ENCODE measurements around the gene GATAD2B. TPM values are rescaled to one million over a fixed set of nuclear protein-coding genes. Genes with fewer than 3 reads are reported as not detected.

Gene GATAD2B
- total and polyA plus RNA-seq, 2 of the 4 experiments (the other 2 are of a cell fraction): 3.8 to 6.2 TPM

GRCh38 chr1:153907134-153907533, 15.6 kb downstream of the GATAD2B start:
- H2BK15ac ChIP-seq (ENCODE audit: low read depth, low read length): no peak overlapping the region
- no peak overlapping the region for H2AK5ac ChIP-seq (ENCODE audit: low read depth, low read length)
- H4K20me1 ChIP-seq (ENCODE audit: insufficient read depth, low read length): peaks cover 39% of the 10 kb centered on the region
- H3K4me1 ChIP-seq (ENCODE audit: control insufficient read depth, insufficient read depth, low read length): peaks cover 2% of the 10 kb centered on the region
- WGBS, 2 experiments (ENCODE audit: extremely low coverage in 2 of 2, insufficient read length in 1 of 2): 100% methylated on average over 2 of the region's 6 CpGs; no CpG with 5 or more reads in 1 of the 2 experiments
- no peak overlapping the region for H3K4me3 ChIP-seq (ENCODE audit: insufficient read depth, low read depth, low read length)
- no peak overlapping the region for H3K9ac ChIP-seq (ENCODE audit: low read depth, low read length)
- H3K23ac ChIP-seq (ENCODE audit: low read depth, low read length): no peak overlapping the region
- no peak overlapping the region for H3K4me2 ChIP-seq (ENCODE audit: low read depth, low read length)
- in situ Hi-C loops (cut with MboI; ENCODE audit: low sequenced_read_pairs): no loop called here
- no peak overlapping the region for H2AK9ac ChIP-seq (replicated peaks; ENCODE audit: low read depth, low read length, poor library complexity)
- no peak overlapping the region for H2BK20ac ChIP-seq (ENCODE audit: low read depth, low read length)
- H3K79me1 ChIP-seq (ENCODE audit: low read depth in 1 of 2, low read length in 2 of 2): peaks cover 22 to 60% of the 10 kb centered on the region in 2 experiments
- no TSS peak for BruUV-seq (replicated peaks)
- no peak overlapping the region for H3K27ac ChIP-seq (ENCODE audit: insufficient read depth, low read length)
- H3K27me3 ChIP-seq (ENCODE audit: control insufficient read depth, insufficient read depth, low read length): no peaks in the 10 kb centered on the region
- peaks cover 6% of the 10 kb centered on the region; the same call in 1 of the 2 replicates for H3K9me1 ChIP-seq (ENCODE audit: insufficient read depth, low read length)
- no peak overlapping the region for H2BK5ac ChIP-seq (ENCODE audit: low read depth, low read length, poor library complexity, severe bottlenecking)
- POLR2A ChIA-PET (ENCODE audit: unreplicated experiment): no interaction called here
- CTCF ChIA-PET: no interaction called here
- intact Hi-C loops (cut with micrococcal nuclease): no loop called here
- ATAC-seq (ENCODE audit: low read depth) (no peak), DNase-seq (no peak)
- no peak overlapping the region for H3K4ac ChIP-seq (ENCODE audit: low read depth, low read length)
- H3K14ac ChIP-seq (replicated peaks; ENCODE audit: low read depth, low read length): no peak overlapping the region
- TF ChIP-seq, protein P1, sequence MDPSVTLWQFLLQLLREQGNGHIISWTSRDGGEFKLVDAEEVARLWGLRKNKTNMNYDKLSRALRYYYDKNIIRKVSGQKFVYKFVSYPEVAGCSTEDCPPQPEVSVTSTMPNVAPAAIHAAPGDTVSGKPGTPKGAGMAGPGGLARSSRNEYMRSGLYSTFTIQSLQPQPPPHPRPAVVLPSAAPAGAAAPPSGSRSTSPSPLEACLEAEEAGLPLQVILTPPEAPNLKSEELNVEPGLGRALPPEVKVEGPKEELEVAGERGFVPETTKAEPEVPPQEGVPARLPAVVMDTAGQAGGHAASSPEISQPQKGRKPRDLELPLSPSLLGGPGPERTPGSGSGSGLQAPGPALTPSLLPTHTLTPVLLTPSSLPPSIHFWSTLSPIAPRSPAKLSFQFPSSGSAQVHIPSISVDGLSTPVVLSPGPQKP (IDR thresholded peaks at IDR 0.05; ENCODE audit: borderline replicate concordance, low read depth, low read length): no peak
- no peak for TF ChIP-seq CEBPB (IDR thresholded peaks at IDR 0.05; ENCODE audit: low read depth, low read length)
- TF ChIP-seq RAD21 (IDR thresholded peaks at IDR 0.05; ENCODE audit: low read length): no peak
- H3K56ac ChIP-seq (ENCODE audit: extremely low read depth, insufficient read depth, low read length): no peak overlapping the region
- no peak overlapping the region for H4K91ac ChIP-seq (ENCODE audit: insufficient read depth, low read depth, low read length)
- dilution Hi-C loops (cut with HindIII; ENCODE audit: low sequenced_read_pairs, unreplicated experiment): loop anchor here (25.0 kb wide), 1 partner anchor 95 kb away; no protein-coding TSS in a partner anchor
- H3K36me3 ChIP-seq (ENCODE audit: control insufficient read depth, insufficient read depth, low read length): peaks cover 4% of the 10 kb centered on the region; the same call in 1 of the 2 replicates
- no peaks in the 10 kb centered on the region for H3K9me3 ChIP-seq (ENCODE audit: control insufficient read depth, insufficient read depth, low read length)
- H4K5ac ChIP-seq (ENCODE audit: low read depth, low read length): no peak overlapping the region
- H3K18ac ChIP-seq (ENCODE audit: low read depth, low read length): no peak overlapping the region
- H4K8ac ChIP-seq (ENCODE audit: low read depth in 2 of 2, low read length in 2 of 2): no peak overlapping the region
- H2BK120ac ChIP-seq (ENCODE audit: low read depth, low read length): no peak overlapping the region
- H2AFZ ChIP-seq (replicated peaks; ENCODE audit: low read length, poor library complexity): no peak overlapping the region
